MM.1S (cell line): Measurements from ENCODE around the gene WDR4.

Source experiments
- DNase-seq: peaks from one replicate; pipeline ENCODE4 v3.0.0-alpha.2; 2015
- H2AFZ ChIP-seq: fragments of 300-600 bp; sonication (generic); 2 replicates; pipeline ENCODE4 v1.6.0; 2016; ENCODE audit warnings: antibody characterized with exemption, low read length
- H3F3A ChIP-seq: fragments of 300-600 bp; sonication (generic); 2 replicates; pipeline ENCODE4 v1.6.1; 2016; ENCODE audit warnings: mild to moderate bottlenecking, antibody characterized with exemption, low read length, moderate library complexity, mixed read lengths; ENCODE audit not compliant: insufficient read depth
- H3K27ac ChIP-seq: fragments of 300-600 bp; sonication (generic); 2 replicates; pipeline ENCODE4 v1.5.1; 2016; ENCODE audit warnings: mild to moderate bottlenecking, low read length
- H3K27me3 ChIP-seq: fragments of 300-600 bp; sonication (generic); replicated peaks from 2 replicates; pipeline ENCODE4 v1.6.0; 2016; ENCODE audit warnings: low read length; ENCODE audit not compliant: insufficient read depth
- H3K36me3 ChIP-seq: fragments of 300-600 bp; sonication (generic); replicated peaks from 2 replicates; pipeline ENCODE4 v1.6.1; 2016; ENCODE audit warnings: mild to moderate bottlenecking, low read length, mixed read lengths; ENCODE audit not compliant: insufficient read depth
- H3K4me1 ChIP-seq: fragments of 300-600 bp; sonication (generic); 2 replicates; pipeline ENCODE4 v1.6.1; 2016; ENCODE audit warnings: low read length, mixed read lengths
- H3K4me2 ChIP-seq: fragments of 300-600 bp; sonication (generic); 2 replicates; pipeline ENCODE4 v1.6.0; 2016; ENCODE audit warnings: low read depth, low read length
- H3K4me3 ChIP-seq: fragments of 300-600 bp; sonication (generic); 2 replicates; pipeline ENCODE4 v1.5.1; 2016; ENCODE audit warnings: low read length, mixed read lengths
- H3K79me2 ChIP-seq: fragments of 300-600 bp; sonication (generic); 2 replicates; pipeline ENCODE4 v1.6.1; 2016; ENCODE audit warnings: mixed run types, low read length, mixed read lengths
- H3K9ac ChIP-seq: fragments of 300-600 bp; sonication (generic); 2 replicates; pipeline ENCODE4 v1.6.1; 2016; ENCODE audit warnings: low read length, mixed read lengths
- H3K9me2 ChIP-seq: fragments of 300-600 bp; sonication (generic); replicated peaks from 2 replicates; pipeline ENCODE4 v1.6.1; 2016; ENCODE audit warnings: mild to moderate bottlenecking, low read length, mixed read lengths; ENCODE audit not compliant: insufficient read depth
- H3K9me3 ChIP-seq: fragments of 300-600 bp; sonication (generic); replicated peaks from 2 replicates; pipeline ENCODE4 v1.6.1; 2016; ENCODE audit warnings: mild to moderate bottlenecking, low read length, mixed read lengths; ENCODE audit not compliant: insufficient read depth
- H4K20me1 ChIP-seq: fragments of 300-600 bp; sonication (generic); 2 replicates; pipeline ENCODE4 v1.6.1; 2016; ENCODE audit warnings: mild to moderate bottlenecking, low read length, moderate library complexity, mixed read lengths; ENCODE audit not compliant: insufficient read depth
- CTCF ChIP-seq: fragments of 300-600 bp; sonication (generic); IDR thresholded peaks from 2 replicates; pipeline ENCODE4 v1.5.1; 2016; ENCODE audit warnings: antibody characterized with exemption, low read length, mixed read lengths
- EZH2 ChIP-seq: fragments of 300-600 bp; sonication (generic); optimal IDR thresholded peaks from 2 replicates; pipeline ENCODE3; 2017; ENCODE audit warnings: low read depth, mild to moderate bottlenecking, antibody characterized with exemption, low read length, mixed read lengths
- EZH2phosphoT487 ChIP-seq: fragments of 300-600 bp; sonication (generic); IDR thresholded peaks from 2 replicates; pipeline ENCODE4 v1.6.1; 2018; ENCODE audit warnings: antibody characterized with exemption, low read length

Gene WDR4

GRCh38 chr21:42835611-42836401 lies 43.5 kb downstream of the WDR4 start:
- Histone ChIP-seq H3K36me3 (peaks cover 6% of the 10 kb centered on the region; the same call in 1 of the 2 replicates), H3K9me2 (no peaks in the 10 kb centered on the region), H3K4me2 (no peak overlapping the region), H3K27me3 (peaks cover 10% of the 10 kb centered on the region; the same call in 1 of the 2 replicates), H4K20me1 (0 out of 2 replicates have a peak, but pooled peaks cover 2% of the 10 kb centered on the region), H3K4me3 (no peak overlapping the region), H3K9ac (no peak overlapping the region), H3K9me3 (no peaks in the 10 kb centered on the region), H3F3A (peaks cover 14% of the 10 kb centered on the region; the same call in 1 of the 2 replicates), H2AFZ (no peak overlapping the region), H3K27ac (no peak overlapping the region), H3K4me1 (no peaks in the 10 kb centered on the region), H3K79me2 (no peaks in the 10 kb centered on the region)
- DNase-seq, result no peak
- TF ChIP-seq EZH2, result no peak
- no peak for TF ChIP-seq EZH2phosphoT487
- no peak for TF ChIP-seq CTCF

- no peak overlapping the region for H3K27ac ChIP-seq
- peaks cover 10% of the 10 kb centered on the region; the same call in 1 of the 2 replicates for H3K27me3 ChIP-seq
- TF ChIP-seq EZH2 (no peak), EZH2phosphoT487 (no peak), CTCF (no peak)
- H3K4me3 ChIP-seq, result no peak overlapping the region
- H2AFZ ChIP-seq, result no peak overlapping the region
- peaks cover 14% of the 10 kb centered on the region; the same call in 1 of the 2 replicates for H3F3A ChIP-seq
- no peaks in the 10 kb centered on the region for H3K9me3 ChIP-seq
- no peak overlapping the region for H3K4me2 ChIP-seq
- peaks cover under 1% of the 10 kb centered on the region; the same call in 1 of the 2 replicates for H3K36me3 ChIP-seq
- no peak overlapping the region for H3K9ac ChIP-seq
- no peak for DNase-seq
- 0 out of 2 replicates have a peak, but pooled peaks cover 2% of the 10 kb centered on the region for H4K20me1 ChIP-seq
- no peaks in the 10 kb centered on the region for H3K79me2 ChIP-seq
- H3K9me2 ChIP-seq, result no peaks in the 10 kb centered on the region
- H3K4me1 ChIP-seq, result no peaks in the 10 kb centered on the region
These were observed 44.1 kb downstream of the WDR4 start for GRCh38 chr21:42835211-42835610.

GRCh38 chr21:42834726-42835191 lies 44.6 kb downstream of the WDR4 start:
- Histone ChIP-seq H3K9ac (no peak overlapping the region), H3K27ac (no peak overlapping the region)
- TF ChIP-seq EZH2 (no peak), CTCF (no peak), EZH2phosphoT487 (no peak)

More at GRCh38 chr21:42834726-42835191, 44.6 kb downstream of the WDR4 start:
- H3K4me1 ChIP-seq, result no peaks in the 10 kb centered on the region
- DNase-seq, result no peak
- peaks cover 14% of the 10 kb centered on the region for H3K27me3 ChIP-seq
- H4K20me1 ChIP-seq, result 0 out of 2 replicates have a peak, but pooled peaks cover 2% of the 10 kb centered on the region
- H3K79me2 ChIP-seq, result no peaks in the 10 kb centered on the region
- no peaks in the 10 kb centered on the region for H3K9me3 ChIP-seq
- H3K4me2 ChIP-seq, result no peak overlapping the region
- H3K4me3 ChIP-seq, result no peak overlapping the region
- no peak overlapping the region for H2AFZ ChIP-seq
- peaks cover 14% of the 10 kb centered on the region; the same call in 1 of the 2 replicates for H3F3A ChIP-seq
- no peaks in the 10 kb centered on the region for H3K36me3 ChIP-seq
- no peaks in the 10 kb centered on the region for H3K9me2 ChIP-seq
